Measurements from ENCODE around the gene PDCD6IP.

DNA sequence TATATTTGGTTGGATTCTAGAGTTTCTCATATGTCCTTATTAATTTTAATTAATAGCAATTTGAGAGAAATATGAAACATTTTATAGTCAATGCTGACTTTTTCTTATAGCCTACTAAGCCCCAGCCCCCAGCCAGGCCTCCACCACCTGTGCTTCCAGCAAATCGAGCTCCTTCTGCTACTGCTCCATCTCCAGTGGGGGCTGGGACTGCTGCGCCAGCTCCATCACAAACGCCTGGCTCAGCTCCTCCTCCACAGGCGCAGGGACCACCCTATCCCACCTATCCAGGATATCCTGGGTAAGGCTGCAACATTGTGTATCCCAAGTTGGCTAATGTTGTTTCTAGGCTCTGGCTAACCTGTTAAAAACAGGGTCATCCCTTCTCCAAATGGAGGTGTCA is 66.7 kb downstream of the PDCD6IP start:
- TF ChIP-seq, protein P1, sequence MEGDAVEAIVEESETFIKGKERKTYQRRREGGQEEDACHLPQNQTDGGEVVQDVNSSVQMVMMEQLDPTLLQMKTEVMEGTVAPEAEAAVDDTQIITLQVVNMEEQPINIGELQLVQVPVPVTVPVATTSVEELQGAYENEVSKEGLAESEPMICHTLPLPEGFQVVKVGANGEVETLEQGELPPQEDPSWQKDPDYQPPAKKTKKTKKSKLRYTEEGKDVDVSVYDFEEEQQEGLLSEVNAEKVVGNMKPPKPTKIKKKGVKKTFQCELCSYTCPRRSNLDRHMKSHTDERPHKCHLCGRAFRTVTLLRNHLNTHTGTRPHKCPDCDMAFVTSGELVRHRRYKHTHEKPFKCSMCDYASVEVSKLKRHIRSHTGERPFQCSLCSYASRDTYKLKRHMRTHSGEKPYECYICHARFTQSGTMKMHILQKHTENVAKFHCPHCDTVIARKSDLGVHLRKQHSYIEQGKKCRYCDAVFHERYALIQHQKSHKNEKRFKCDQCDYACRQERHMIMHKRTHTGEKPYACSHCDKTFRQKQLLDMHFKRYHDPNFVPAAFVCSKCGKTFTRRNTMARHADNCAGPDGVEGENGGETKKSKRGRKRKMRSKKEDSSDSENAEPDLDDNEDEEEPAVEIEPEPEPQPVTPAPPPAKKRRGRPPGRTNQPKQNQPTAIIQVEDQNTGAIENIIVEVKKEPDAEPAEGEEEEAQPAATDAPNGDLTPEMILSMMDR (conservative IDR thresholded peaks at IDR 0.05; ENCODE audit: low read length) = no peak
- TF ChIP-seq EZH2phosphoT487 (IDR thresholded peaks at IDR 0.05; ENCODE audit: borderline replicate concordance) = no peak

Data from Loucy (cell line).